ENCODE data around the gene PATJ. TPM values are rescaled to one million over a fixed set of nuclear protein-coding genes. Genes with fewer than 3 reads are reported as not detected.

Gene PATJ
- total RNA-seq, 2 donors from 2014 or later = 42.7 to 67.5 TPM

DNA sequence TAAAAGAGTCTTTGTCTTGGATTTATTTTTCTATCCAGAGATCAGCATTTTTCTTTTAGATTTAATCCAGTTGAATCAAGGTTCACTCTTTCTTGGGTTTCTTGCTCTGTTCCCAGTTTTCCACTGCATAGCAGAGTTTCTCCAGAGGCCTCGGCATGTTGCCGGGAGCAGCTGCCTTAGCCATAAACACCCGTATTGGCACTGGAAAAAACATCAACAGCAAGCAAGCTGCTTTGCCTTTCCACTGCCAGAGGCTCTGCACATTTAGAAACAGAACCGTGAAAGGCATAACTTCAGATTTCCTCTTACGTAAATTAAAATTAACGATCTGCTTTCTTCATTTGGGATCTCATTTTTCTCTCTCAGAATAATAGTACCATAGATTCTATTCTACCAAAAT is 270.6 kb downstream of the PATJ start:
- 68% methylated on average over 6 of the region's 6 CpGs for WGBS
- DNase-seq (ENCODE audit: low spot score) = no peak
- H3K9me3 ChIP-seq = no peaks in the 10 kb centered on the region
- no peaks in the 10 kb centered on the region for H3K27me3 ChIP-seq (replicated peaks; ENCODE audit: insufficient read depth)
- TF ChIP-seq POLR2AphosphoS5 (IDR thresholded peaks at IDR 0.05) (no peak), POLR2A (IDR thresholded peaks at IDR 0.05) (no peak)
- TF ChIP-seq, protein P1, sequence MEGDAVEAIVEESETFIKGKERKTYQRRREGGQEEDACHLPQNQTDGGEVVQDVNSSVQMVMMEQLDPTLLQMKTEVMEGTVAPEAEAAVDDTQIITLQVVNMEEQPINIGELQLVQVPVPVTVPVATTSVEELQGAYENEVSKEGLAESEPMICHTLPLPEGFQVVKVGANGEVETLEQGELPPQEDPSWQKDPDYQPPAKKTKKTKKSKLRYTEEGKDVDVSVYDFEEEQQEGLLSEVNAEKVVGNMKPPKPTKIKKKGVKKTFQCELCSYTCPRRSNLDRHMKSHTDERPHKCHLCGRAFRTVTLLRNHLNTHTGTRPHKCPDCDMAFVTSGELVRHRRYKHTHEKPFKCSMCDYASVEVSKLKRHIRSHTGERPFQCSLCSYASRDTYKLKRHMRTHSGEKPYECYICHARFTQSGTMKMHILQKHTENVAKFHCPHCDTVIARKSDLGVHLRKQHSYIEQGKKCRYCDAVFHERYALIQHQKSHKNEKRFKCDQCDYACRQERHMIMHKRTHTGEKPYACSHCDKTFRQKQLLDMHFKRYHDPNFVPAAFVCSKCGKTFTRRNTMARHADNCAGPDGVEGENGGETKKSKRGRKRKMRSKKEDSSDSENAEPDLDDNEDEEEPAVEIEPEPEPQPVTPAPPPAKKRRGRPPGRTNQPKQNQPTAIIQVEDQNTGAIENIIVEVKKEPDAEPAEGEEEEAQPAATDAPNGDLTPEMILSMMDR (IDR thresholded peaks at IDR 0.05) = no peak
- H3K36me3 ChIP-seq = no peaks in the 10 kb centered on the region
- no peak overlapping the region for H3K27ac ChIP-seq
- H3K4me1 ChIP-seq (replicated peaks) = no peaks in the 10 kb centered on the region
- intact Hi-C loops (cut with DNase I) = no loop called here
- H3K4me3 ChIP-seq = no peak overlapping the region

GRCh38 chr1:62013264-62013663 is 271.0 kb downstream of the PATJ start:
- DNase-seq (ENCODE audit: low spot score) = no peak
- TF ChIP-seq POLR2A (IDR thresholded peaks at IDR 0.05) = no peak
- TF ChIP-seq, protein P1 (IDR thresholded peaks at IDR 0.05) = no peak
- no peaks in the 10 kb centered on the region for H3K4me1 ChIP-seq (replicated peaks)
- no peaks in the 10 kb centered on the region for H3K36me3 ChIP-seq
- no peaks in the 10 kb centered on the region for H3K9me3 ChIP-seq
- WGBS = 90% methylated on average over 5 of the region's 5 CpGs
- H3K4me3 ChIP-seq = no peak overlapping the region
- intact Hi-C loops (cut with DNase I) = no loop called here
- H3K27me3 ChIP-seq (replicated peaks; ENCODE audit: insufficient read depth) = no peaks in the 10 kb centered on the region
- no peak overlapping the region for H3K27ac ChIP-seq

GRCh38 chr1:62022382-62022983 is 280.2 kb downstream of the PATJ start:
- intact Hi-C loops (cut with DNase I) = no loop called here
- TF ChIP-seq POLR2A (IDR thresholded peaks at IDR 0.05) = no peak
- no peak for TF ChIP-seq POLR2AphosphoS5 (IDR thresholded peaks at IDR 0.05)
- TF ChIP-seq, protein P1 (IDR thresholded peaks at IDR 0.05) = no peak
- no peak overlapping the region for H3K4me3 ChIP-seq

DNA sequence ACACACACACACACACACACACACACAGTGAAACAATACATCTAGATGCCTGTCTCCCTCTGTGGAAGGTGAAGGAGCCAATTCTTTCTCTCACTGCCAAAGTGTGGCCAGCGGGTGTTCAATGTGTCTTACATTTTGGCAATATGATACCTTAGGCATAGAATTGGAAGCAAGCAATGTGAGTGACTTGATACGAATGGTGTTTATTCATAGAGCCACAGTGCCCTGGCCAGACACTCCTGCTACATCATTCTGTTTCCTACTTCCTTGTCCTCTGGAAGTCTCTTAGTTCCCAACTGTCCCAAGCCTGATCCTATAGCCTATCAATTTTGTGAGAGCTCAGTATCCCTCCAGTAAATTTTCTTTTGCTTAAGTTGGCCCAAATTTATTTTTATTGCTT is 282.4 kb downstream of the PATJ start:
- WGBS = 90% methylated on average over 2 of the region's 2 CpGs
- intact Hi-C loops (cut with DNase I) = no loop called here

More at GRCh38 chr1:62022382-62022983, 280.2 kb downstream of the PATJ start:
- H3K4me1 ChIP-seq (replicated peaks) = no peaks in the 10 kb centered on the region
- DNase-seq (ENCODE audit: low spot score) = no peak
- no peaks in the 10 kb centered on the region for H3K9me3 ChIP-seq
- H3K27me3 ChIP-seq (replicated peaks; ENCODE audit: insufficient read depth) = no peaks in the 10 kb centered on the region
- 77% methylated on average over 6 of the region's 6 CpGs for WGBS
- no peak overlapping the region for H3K27ac ChIP-seq
- no peaks in the 10 kb centered on the region for H3K36me3 ChIP-seq

GRCh38 chr1:62025154-62025553 is 282.9 kb downstream of the PATJ start:
- 78% methylated on average over 4 of the region's 4 CpGs for WGBS
- Histone ChIP-seq H3K4me1 (replicated peaks) (no peaks in the 10 kb centered on the region), H3K27me3 (replicated peaks; ENCODE audit: insufficient read depth) (no peaks in the 10 kb centered on the region), H3K36me3 (peaks cover 0 to 4% of the 10 kb centered on the region in 2 donors), H3K4me3 (no peak overlapping the region), H3K9me3 (no peaks in the 10 kb centered on the region), H3K27ac (no peak overlapping the region)
- intact Hi-C loops (cut with DNase I) = no loop called here
- TF ChIP-seq POLR2A (IDR thresholded peaks at IDR 0.05) (no peak), POLR2AphosphoS5 (IDR thresholded peaks at IDR 0.05) (no peak)
- TF ChIP-seq, protein P1 (IDR thresholded peaks at IDR 0.05) = no peak
- no peak for DNase-seq (ENCODE audit: low spot score)

More for the DNA sequence above, 282.4 kb downstream of the PATJ start:
- Histone ChIP-seq H3K9me3 (no peaks in the 10 kb centered on the region), H3K4me1 (replicated peaks) (no peaks in the 10 kb centered on the region), H3K27me3 (replicated peaks; ENCODE audit: insufficient read depth) (no peaks in the 10 kb centered on the region), H3K27ac (no peak overlapping the region), H3K4me3 (no peak overlapping the region), H3K36me3 (peaks cover 0 to 4% of the 10 kb centered on the region in 2 donors)
- no peak for DNase-seq (ENCODE audit: low spot score)
- TF ChIP-seq POLR2A (IDR thresholded peaks at IDR 0.05) = no peak
